HUES48 (cell line): Measurements from ENCODE around the gene CD74.

ENCODE experiments used
- H3K27ac ChIP-seq: one replicate; pipeline ENCODE4 v1.7.0; 2013; ENCODE audit warnings: low read depth, low read length, inconsistent platforms
- H3K27me3 ChIP-seq: 2 replicates; pipeline ENCODE4 v1.6.1; 2013; ENCODE audit warnings: mild to moderate bottlenecking, low read length; ENCODE audit not compliant: control insufficient read depth, insufficient read depth
- H3K36me3 ChIP-seq: 2 replicates; pipeline ENCODE4 v1.6.1; 2013; ENCODE audit warnings: low read length; ENCODE audit not compliant: control insufficient read depth, insufficient read depth
- H3K4me1 ChIP-seq: 2 replicates; pipeline ENCODE4 v1.6.1; 2013; ENCODE audit warnings: mild to moderate bottlenecking, low read length; ENCODE audit not compliant: control insufficient read depth, insufficient read depth
- H3K4me3 ChIP-seq: 2 replicates; pipeline ENCODE4 v1.5.1; 2013; ENCODE audit warnings: mild to moderate bottlenecking, low read depth, low read length
- H3K9ac ChIP-seq: 2 replicates; pipeline ENCODE4 v1.6.1; 2013; ENCODE audit warnings: mild to moderate bottlenecking, low read depth, low read length, moderate library complexity
- H3K9me3 ChIP-seq: 2 replicates; pipeline ENCODE4 v1.6.1; 2013; ENCODE audit warnings: low read length; ENCODE audit not compliant: control insufficient read depth, insufficient read depth

CD74 gene

DNA sequence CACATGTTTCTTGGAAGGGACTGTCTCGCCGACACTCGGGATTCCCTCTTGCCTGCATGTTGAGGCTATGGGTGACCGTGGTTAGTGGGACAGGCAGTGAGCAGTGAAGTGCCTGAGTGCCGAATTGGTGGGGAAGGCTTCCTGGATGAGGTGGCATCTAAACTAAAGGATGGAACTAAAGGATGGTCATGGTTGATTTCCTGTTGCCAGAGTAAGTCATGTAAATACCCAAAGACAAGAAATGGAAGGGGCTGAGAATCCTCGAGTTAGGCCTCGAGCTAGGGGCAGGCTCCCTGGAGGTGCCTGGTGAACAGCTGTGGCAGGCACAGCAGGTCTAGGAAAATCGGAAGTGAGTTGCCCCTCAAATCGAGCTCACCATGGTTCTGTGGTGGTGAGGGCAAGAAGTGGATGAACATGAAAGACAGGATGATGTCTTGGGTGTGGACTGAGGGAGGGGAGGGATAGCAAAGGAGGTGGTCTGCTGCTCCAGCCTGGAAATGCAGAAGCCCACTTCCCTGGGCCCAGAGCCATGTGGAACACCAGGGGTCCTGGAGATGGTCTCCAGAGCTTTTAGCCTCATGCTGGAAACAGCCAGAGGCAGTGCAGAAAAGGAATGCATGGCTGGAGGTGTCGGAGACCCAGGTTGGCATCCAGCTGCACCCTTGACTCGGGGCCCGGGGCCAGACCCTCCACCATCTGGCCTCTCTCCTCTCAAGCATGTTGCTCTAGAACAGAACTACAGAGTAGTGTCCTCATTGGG lies 12.2 kb downstream of the CD74 start:
- Histone ChIP-seq H3K9ac (no peak overlapping the region), H3K27ac (no peak overlapping the region), H3K36me3 (peaks cover 73% of the 10 kb centered on the region), H3K4me3 (no peak overlapping the region), H3K4me1 (no peaks in the 10 kb centered on the region), H3K9me3 (no peaks in the 10 kb centered on the region), H3K27me3 (no peaks in the 10 kb centered on the region)

DNA sequence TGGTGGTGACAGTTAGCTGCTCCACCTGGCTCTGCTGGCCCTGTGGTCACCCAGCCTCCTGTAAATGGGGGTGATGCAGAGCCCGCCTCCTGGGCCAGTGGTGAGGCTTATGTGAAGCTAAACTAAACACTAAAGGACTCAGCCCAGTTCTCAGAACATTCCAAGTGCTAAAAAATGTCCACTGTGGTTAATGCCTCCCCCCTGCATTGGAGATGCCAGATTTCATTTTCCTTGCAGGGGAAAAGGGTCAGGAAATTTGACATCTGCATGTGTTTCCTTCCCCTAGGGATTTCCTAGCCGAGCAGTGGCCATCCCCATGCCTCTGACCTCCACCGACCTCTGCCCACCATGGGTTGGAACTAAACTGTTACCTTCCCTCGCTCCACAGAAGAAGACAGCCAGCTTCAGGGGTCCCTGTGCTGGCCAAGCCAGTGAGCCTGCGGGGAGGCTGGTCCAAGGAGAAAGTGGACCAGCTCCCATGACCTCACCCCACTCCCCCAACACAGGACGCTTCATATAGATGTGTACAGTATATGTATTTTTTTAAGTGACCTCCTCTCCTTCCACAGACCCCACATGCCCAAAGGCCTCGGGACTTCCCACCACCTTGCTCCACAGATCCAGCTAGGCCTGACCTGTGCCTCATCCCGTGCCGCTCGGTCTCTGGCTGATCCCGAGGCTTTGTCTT lies 13.0 kb downstream of the CD74 start:
- H3K9me3 ChIP-seq: no peaks in the 10 kb centered on the region
- no peaks in the 10 kb centered on the region for H3K27me3 ChIP-seq
- no peak overlapping the region for H3K9ac ChIP-seq
- no peak overlapping the region for H3K4me3 ChIP-seq
- H3K4me1 ChIP-seq: no peaks in the 10 kb centered on the region
- H3K36me3 ChIP-seq: peaks cover 80% of the 10 kb centered on the region
- no peak overlapping the region for H3K27ac ChIP-seq

DNA sequence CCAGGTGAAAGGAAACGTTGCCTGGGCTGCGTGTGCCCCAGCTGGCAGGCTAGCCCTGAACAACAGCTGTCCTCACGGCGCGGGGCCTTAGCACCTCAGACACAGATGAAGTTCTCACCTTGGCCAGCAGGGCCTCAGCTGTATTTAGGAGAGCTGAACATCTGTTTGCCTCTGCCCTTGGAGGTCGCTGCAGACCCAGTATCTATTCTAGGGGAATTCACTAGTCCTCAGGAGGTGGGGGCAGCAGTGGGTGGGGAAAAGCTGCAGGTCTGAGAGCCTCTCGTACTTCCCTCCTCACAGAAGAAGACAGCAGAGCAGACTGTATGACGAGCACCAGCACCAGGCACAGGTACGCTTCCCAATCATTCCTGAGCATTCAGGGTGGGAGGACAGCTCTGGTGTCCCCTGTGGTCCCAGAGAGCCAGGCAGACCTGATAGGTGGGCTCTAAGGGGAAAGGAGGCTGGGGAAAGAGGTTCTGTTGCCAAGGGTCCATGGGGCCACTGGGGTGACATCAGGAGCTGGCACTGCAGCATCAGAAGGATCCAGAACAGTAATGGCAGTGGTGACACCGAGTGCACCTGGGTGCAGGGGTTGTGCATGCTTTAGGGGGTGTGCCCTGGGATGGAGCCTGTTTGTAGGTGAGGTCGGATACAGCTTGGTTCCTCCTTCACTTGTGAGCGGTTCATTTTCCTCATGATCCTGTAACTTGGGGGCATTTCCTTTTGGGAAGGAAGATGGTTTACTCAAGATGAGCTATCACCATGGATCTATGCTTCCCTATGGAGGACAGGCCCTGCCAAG lies 13.8 kb downstream of the CD74 start:
- Histone ChIP-seq H3K27me3 (no peaks in the 10 kb centered on the region), H3K9ac (no peak overlapping the region), H3K36me3 (peaks cover 87% of the 10 kb centered on the region), H3K27ac (no peak overlapping the region), H3K4me3 (no peak overlapping the region), H3K9me3 (no peaks in the 10 kb centered on the region), H3K4me1 (no peaks in the 10 kb centered on the region)

DNA sequence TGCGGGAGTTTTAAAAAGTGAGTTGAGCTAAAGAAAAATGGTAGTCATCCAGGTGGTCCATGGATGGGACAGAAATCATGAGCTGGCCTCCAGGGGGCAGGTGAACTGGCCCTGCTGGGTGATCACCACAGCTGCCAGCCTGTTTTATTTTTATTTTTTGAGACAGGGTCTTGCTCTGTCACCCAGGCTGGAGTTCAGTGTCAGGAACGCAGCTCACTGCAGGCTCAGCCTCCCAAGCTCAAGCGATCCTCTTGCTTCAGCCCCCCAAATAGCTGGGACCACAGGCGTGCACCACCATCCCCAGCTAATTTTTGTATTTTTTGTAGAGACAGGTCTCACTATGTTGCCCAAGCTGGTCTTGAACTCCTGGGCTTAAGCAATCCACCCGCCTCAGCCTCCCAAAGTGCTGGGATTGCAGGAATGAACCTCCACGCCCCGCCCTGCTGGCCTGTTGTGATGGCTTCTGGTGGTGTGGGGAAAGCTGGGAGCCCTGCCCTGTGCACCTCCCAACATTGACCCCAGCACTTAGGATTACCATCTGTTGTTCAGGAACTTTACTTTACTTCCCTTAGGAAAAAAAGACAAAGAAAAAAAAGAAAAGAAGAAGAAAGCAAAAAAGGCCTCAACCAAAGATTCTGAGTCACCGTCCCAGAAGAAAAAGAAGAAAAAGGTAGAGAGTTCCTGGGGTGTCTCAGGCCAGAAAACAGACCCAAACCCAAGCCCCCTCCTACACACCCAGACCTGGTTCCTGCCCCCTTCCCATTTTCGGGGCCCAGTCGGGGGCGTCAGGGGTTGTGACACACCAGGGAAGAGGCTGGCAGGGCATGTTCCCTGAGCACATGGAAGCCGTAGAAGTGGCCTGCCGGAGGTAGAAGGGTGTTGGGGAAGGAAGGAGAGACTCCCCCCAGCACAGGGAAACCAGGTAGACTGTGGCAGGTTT lies 14.7 kb downstream of the CD74 start:
- H3K27ac ChIP-seq: no peak overlapping the region

DNA sequence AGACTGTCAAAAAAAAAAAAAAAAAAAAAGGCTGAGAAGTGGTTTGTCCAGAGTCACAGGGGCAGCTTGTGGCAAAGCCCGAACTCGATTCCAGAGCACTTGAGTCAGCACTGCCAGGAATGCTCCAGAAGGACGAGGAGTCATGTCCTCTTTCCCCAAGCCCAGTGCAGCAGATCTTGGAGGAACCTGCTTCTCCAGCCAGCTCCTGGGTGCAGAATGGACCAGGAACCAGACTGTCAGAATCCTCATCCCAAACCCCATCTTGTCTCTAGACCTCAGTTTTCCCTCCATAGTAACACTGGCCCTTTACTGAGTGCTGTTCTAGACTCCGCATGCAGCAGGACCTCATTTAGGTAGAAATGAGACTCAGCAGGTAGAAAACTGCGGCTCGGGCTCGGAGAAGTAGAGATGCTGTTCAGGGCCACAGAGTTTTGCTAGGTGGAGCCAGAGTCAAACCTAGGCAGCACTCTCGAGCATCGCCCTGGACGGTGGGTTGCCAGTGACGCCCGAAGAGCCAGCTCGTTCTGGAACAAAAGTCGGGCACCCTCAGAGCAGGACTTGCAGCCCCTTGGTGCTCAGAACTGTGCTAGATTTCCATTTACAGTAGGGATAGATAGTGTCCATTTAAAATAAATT lies 15.4 kb downstream of the CD74 start:
- peaks cover 92% of the 10 kb centered on the region for H3K36me3 ChIP-seq
- no peaks in the 10 kb centered on the region for H3K27me3 ChIP-seq

More for the DNA sequence above, 14.7 kb downstream of the CD74 start:
- Histone ChIP-seq H3K9me3 (no peaks in the 10 kb centered on the region), H3K4me1 (no peaks in the 10 kb centered on the region), H3K36me3 (peaks cover 92% of the 10 kb centered on the region), H3K9ac (no peak overlapping the region), H3K4me3 (no peak overlapping the region), H3K27me3 (no peaks in the 10 kb centered on the region)

DNA sequence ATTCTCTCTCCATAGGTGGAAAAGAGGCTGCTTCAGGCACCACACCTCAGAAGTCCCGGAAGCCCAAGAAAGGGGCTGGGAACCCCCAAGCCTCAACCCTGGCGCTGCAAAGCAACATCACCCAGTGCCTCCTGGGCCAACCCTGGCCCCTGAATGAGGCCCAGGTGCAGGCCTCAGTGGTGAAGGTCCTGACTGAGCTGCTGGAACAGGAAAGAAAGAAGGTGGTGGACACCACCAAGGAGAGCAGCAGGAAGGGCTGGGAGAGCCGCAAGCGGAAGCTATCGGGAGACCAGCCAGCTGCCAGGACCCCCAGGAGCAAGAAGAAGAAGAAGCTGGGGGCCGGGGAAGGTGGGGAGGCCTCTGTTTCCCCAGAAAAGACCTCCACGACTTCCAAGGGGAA lies 16.4 kb downstream of the CD74 start:
- H3K27ac ChIP-seq: no peak overlapping the region
- no peak overlapping the region for H3K4me3 ChIP-seq
- no peaks in the 10 kb centered on the region for H3K4me1 ChIP-seq
- H3K36me3 ChIP-seq: peaks cover 96% of the 10 kb centered on the region
- no peaks in the 10 kb centered on the region for H3K9me3 ChIP-seq
- no peak overlapping the region for H3K9ac ChIP-seq
- H3K27me3 ChIP-seq: no peaks in the 10 kb centered on the region

More for the DNA sequence above, 15.4 kb downstream of the CD74 start:
- Histone ChIP-seq H3K4me3 (no peak overlapping the region), H3K9ac (no peak overlapping the region), H3K4me1 (no peaks in the 10 kb centered on the region), H3K27ac (no peak overlapping the region), H3K9me3 (no peaks in the 10 kb centered on the region)

DNA sequence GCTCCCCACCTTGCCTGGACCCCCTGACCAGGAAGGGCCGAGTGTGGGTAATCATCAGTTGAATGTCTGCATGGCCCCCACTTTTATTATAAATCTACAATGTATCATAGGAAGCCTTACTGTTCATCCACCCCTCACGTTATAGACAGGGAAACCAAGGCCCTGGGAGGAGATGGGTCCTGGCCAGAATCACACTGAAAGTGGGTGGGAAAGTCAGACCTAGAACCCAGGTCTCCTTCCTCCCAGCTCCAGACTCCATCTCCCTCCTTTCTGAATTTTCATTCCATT lies 17.1 kb downstream of the CD74 start:
- H3K27ac ChIP-seq: no peak overlapping the region
- H3K4me1 ChIP-seq: no peaks in the 10 kb centered on the region
- H3K27me3 ChIP-seq: no peaks in the 10 kb centered on the region
- peaks cover 96% of the 10 kb centered on the region for H3K36me3 ChIP-seq
- no peaks in the 10 kb centered on the region for H3K9me3 ChIP-seq
- no peak overlapping the region for H3K9ac ChIP-seq
- H3K4me3 ChIP-seq: no peak overlapping the region

DNA sequence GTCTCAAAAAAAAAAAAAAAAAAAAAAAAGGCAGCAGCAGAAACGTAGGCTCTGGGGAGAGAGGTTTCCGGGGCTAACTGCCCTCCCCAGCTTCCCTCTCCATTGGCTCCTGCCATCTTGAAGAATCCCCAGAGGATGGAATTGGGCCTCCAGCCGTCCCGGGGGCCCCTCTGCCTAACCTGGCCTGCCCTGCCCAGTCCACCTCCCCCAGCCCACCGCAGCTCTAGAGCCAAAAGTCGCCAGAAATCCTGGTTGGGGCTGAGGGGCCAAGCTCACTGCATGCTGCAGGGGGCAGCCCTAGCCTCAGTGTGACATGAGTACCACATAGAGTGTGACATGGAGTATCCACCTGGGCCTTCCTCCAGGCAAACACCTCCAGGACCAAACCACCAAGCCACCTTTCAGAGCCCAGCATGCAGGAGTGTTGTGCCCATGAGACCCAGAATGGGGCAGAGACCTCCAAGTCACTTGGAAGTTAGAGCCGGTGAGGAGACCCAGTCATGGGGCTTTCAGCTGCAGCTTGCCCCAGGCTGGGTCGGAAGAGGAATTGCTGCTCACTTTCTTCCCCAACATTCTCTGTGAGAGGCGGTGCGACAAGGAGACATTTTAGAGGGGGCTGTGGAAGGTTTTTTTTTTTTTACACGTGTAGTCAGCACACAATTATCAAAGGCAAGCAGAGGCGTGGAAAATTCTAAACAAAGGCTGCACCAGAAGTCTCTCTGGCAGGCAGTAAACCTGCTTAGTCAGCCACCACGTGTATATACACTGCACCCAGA lies 17.6 kb downstream of the CD74 start:
- Histone ChIP-seq H3K27me3 (no peaks in the 10 kb centered on the region), H3K4me1 (no peaks in the 10 kb centered on the region), H3K9me3 (no peaks in the 10 kb centered on the region), H3K4me3 (no peak overlapping the region), H3K9ac (no peak overlapping the region), H3K36me3 (peaks cover 96% of the 10 kb centered on the region), H3K27ac (no peak overlapping the region)

DNA sequence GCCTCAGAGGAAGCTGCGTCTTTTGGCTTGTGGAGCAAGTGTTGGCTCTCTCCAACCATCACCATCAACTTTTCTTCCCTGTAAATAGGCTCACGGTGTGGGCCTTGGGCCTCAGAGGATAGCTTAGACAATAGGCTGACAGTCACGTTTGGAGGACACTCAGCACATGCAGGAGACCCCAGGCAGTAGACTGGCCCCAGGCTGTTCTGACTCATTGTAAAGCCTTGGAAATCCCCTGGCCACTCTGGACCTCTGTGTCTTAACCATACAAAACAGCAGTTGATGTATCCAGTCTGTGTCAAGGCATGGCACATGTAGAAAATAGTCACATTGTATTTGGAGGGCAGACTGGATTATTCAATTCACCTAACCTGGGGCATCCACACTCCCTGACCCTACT lies 18.6 kb downstream of the CD74 start:
- Histone ChIP-seq H3K4me3 (no peak overlapping the region), H3K27ac (no peak overlapping the region), H3K9me3 (no peaks in the 10 kb centered on the region), H3K9ac (no peak overlapping the region), H3K27me3 (no peaks in the 10 kb centered on the region), H3K4me1 (no peaks in the 10 kb centered on the region), H3K36me3 (peaks cover 96% of the 10 kb centered on the region)
